Measurements from ENCODE around the gene HLA-F.

The HLA-F gene

GRCh38 chr6:29724937-29725869 is 2.0 kb downstream of the HLA-F start:
- no peak for DNase-seq (ENCODE audit: low read depth)

DNA sequence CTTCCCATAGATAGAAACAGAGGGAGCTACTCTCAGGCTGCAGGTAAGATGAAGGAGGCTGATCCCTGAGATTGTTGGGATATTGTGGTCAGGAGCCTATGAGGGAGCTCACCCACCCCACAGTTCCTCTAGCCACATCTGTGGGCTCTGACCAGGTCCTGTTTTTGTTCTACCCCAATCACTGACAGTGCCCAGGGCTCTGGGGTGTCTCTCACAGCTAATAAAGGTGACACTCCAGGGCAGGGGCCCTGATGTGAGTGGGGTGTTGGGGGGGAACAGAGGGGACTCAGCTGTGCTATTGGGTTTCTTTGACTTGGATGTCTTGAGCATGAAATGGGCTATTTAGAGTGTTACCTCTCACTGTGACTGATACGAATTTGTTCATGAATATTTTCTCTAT is 2.8 kb downstream of the HLA-F start:
- no peak for DNase-seq (ENCODE audit: low read depth)

DNA sequence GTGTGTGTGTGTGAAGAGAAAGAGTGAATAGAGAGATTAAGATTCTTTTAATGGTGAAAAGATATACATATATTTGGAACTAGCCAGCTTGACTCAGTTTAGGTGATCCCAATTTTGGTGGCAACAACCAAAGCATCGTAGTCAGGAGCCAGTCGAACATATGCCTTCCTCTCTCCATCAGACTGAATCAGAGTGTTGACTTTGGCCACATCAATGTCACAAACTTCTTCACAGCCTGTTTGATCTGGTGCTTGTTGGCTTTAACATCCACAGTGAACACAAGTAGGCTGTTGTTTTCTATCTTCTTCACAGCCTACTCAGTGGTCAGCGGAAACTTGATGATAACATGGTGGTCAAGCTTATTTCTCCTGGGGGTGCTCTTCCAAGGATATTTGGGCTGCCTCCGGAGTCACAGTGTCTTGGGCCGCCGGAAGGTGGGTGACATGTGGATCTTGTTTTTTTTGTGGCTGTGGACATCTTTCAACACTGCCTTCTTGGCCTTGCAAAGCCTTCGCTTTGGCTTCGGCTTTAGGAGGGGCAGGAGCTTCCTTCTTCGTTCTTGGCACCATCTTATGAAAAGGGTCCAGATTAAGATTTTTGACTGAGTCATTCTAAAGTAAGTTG is 3.4 kb downstream of the HLA-F start:
- DNase-seq (ENCODE audit: low read depth): no peak

DNA sequence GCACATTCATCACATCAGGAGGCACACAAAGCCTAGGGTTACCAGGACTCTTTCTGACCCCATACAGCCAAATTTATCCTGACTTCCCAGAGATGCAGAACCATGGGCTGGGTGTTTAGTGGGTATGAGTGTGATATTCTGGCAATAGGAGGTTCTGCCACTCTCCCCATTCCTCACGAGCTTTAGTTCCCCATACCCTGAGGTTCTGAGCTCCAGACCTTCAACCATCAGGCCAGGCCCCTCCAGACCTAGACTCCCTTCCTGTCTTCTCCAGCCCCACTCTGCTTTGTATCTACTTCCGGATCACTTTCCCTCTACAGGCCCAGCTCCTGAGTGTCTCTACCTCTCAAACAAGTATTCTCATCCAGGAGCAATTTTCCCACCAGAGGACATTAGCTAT is 4.4 kb downstream of the HLA-F start:
- no peak for DNase-seq (ENCODE audit: low read depth)

- no peak for DNase-seq (ENCODE audit: low read depth)
Observed at GRCh38 chr6:29728173-29728874, 5.1 kb downstream of the HLA-F start.

DNA sequence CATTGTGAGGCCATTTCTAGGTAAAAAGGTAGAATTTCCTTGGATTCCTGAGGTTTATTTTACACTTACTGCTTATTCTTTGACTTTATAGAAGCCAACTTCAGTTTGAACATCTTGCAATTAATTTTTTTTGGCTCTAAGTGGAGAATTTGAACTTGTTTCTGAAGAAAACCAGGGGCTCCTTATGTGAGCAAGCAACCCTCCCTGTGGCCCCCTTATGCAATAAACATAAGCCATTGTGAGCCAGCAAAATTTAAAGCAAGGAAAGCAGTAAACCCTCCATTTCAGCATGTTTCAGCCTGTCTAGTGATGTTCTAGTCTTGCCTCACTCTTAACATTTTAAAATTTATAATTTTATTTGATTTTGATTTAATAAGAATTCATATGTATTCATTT is 5.6 kb downstream of the HLA-F start:
- no peak for DNase-seq (ENCODE audit: low read depth)

GRCh38 chr6:29729774-29730328 is 6.6 kb downstream of the HLA-F start:
- DNase-seq (ENCODE audit: low read depth): no peak

DNA sequence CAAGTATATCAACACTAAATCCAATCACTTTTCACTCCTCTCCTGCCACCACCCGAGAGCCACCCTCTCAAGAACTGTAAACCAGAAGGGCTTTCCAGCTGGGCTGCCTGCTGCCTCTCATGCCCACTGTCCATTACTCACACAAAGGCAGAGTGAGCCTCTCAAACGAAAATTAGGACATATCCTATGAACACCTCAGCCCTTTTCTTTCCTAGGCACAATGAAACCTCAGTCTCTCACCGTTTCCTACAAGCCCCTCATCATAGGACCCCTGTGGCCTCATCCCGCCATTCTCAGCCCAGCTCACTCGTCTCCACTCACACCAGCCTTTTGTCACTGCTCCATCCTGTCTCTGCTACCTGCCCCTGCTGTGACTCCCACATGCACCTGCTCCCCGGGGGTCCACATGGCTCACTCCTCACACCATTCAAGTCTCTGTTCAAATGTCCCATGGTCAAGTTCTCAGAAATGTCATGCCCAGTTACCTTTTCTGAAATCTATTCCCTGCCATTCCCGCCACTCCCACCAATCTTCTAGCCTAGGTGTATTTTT is 7.4 kb downstream of the HLA-F start:
- DNase-seq (ENCODE audit: low read depth): no peak

GRCh38 chr6:29731281-29731680 is 8.0 kb downstream of the HLA-F start:
- DNase-seq (ENCODE audit: low read depth): no peak

- DNase-seq (ENCODE audit: low read depth): no peak
Observed at GRCh38 chr6:29733057-29733456, 9.8 kb downstream of the HLA-F start.

DNA sequence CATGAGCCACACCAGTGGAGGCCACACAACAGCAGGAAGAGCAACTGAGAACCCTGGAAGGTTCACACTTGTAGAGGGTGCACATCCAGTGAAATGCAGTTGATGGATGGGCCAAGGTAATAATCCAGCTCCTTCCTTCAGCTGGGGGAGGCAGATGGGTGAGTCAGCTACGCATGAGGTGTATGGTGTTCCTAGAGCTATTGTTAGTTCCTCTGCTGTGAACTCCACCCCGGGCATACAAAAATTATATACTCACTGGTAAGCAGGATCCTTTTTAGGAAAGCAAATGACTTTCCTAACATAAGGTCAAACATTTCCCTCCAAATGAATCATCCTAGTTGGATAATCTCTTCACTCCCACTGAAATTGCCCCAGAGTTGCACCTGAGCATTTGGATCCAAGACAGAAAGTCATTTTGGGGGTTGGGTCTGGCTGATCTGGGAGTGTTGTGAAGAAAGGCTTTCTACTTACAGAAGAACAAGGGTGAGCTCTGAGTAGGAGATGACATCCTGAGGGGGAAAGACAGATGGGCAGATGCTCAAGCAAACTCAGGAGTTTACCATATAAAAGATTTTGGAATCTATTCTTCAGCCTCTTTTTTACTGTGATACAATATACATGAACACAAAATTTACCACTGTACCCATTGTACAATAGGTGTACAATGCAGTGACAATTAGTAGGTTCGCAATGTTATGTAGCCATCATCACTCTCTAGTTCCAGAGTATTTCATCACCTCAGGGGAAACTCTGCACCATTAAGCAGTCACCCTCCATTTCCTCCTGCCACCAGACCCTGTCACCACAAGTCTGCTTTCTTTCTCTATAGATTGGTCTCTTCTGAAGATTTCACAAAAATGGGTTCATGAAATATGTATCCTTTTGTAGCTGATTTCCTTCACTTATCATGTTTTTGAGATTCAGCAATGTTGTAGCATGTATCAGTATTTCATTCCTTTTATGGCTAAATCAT is 11.1 kb downstream of the HLA-F start:
- DNase-seq (ENCODE audit: low read depth): no peak

GRCh38 chr6:29736563-29736962 is 13.3 kb downstream of the HLA-F start:
- no peak for DNase-seq (ENCODE audit: low read depth)

GRCh38 chr6:29737707-29738630 is 14.7 kb downstream of the HLA-F start:
- peak; percentile 32 for DNase-seq (ENCODE audit: low read depth)

DNA sequence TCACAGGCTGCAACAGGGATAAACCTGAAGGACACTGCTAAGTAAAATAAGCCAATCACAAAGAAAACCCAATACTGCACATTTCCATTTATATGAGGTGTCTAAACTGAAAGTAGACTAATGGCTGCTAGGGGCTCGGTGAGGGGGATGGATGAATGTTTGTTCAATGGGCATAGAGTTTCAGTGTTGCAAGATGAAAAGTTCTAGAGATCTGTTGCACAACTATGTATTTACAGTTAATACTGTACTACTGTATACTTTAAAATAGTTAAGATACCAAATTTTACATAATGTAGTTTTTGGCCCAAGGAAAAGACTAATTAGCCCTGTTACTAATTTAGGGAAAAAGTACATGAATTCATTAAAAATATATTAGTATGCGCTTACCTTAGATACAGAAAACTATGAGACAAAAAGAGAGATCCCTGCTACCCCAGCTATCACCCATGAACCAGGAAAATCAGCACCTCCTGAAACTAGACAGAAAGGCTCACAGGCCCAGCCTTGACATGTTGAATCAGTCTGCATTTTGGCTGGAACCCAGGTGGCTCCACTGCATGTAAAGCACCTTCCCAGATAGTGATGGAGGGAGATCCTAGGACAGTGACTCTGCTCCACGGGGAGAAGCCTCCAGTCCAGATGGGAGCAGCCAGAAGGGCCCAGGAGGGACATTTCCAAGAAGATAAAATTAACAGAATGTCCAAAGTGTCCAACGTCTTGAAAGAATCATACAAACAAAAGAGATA is 16.1 kb downstream of the HLA-F start:
- DNase-seq (ENCODE audit: low read depth): no peak

DNA sequence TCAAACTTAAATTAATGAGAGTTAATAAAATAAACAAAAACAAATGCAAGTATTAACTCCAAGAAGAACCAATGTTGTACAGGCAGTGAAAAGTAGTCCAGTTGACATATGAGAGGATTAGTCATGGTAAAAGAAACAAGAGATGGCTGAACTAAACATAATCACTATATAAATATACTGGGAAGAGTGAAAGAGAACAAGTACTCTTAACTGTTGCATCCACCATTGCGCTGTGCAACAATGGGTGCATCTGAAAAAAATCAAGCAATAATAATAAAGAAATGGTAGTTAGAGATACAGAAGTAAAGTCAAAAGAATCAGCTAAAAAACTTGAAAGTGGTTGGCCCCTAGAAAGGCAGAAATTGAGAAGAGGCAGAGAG is 16.6 kb downstream of the HLA-F start:
- DNase-seq (ENCODE audit: low read depth): no peak

DNA sequence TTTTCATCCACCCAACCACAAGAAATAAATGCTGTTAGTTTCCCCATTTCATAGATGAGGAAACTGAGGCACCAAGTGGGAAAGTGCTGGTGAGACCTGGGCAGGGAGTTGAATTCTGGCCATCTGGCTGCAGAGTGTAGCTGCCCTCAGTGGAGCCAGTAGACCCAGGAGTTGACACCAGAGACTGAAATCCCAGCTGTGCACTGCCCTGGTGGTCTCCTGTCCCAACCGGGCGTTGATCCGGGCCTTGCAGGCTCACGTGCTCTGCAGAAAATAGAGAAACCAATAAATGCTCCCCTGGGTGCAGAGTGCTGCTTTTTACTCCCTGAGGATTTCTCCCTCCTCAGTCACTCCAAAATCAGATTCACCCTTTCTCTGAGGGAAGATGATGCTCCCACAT is 18.4 kb downstream of the HLA-F start:
- DNase-seq (ENCODE audit: low read depth): no peak

- no peak for DNase-seq (ENCODE audit: low read depth)
Observed at GRCh38 chr6:29742127-29742526, 18.9 kb downstream of the HLA-F start.

DNA sequence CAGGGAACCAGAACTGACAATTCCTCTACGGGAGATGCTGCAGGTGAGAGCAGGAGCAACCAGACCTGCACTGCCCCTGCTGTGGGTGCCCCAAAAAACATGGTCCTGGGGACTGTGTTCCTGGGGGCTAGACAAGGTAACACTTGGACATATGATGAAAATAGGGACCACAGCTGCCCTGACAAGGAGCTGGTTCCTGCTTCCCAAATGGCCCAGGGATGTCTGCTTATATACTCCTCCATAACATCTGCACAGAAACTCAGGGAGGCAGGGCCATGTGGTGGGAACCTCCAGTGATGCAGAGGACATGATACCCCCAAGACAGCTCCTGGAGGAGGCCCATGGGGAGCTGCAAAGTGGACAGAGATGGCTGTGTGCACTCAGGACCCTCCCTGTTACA is 19.8 kb downstream of the HLA-F start:
- DNase-seq (ENCODE audit: low read depth): no peak

GRCh38 chr6:29743568-29743967 is 20.3 kb downstream of the HLA-F start:
- no peak for DNase-seq (ENCODE audit: low read depth)
